22Rv1 (cell line): ENCODE measurements around the gene IL1R2.

Source experiments
- CTCF ChIP-seq: fragments of 450-650 bp; IDR thresholded peaks from 2 replicates; pipeline ENCODE4 v1.5.1; 2017; ENCODE audit warnings: mild to moderate bottlenecking
- ZFX ChIP-seq: fragments of 450-650 bp; IDR thresholded peaks from 2 replicates; pipeline ENCODE4 v1.6.1; 2017; ENCODE audit warnings: antibody characterized with exemption, borderline replicate concordance

GRCh38 chr2:102045697-102046096, 53.9 kb downstream of the IL1R2 start:
- TF ChIP-seq CTCF (no peak), ZFX (no peak)
